MM.1S (cell line): ENCODE results near the gene RASSF7.

Source experiments
- EZH2phosphoT487 ChIP-seq: fragments of 300-600 bp; sonication (generic); IDR thresholded peaks from 2 replicates; pipeline ENCODE4 v1.6.1; 2018; ENCODE audit warnings: antibody characterized with exemption, low read length
- TF ChIP-seq, protein P1 (sequence below): fragments of 300-600 bp; sonication (generic); IDR thresholded peaks from 2 replicates; pipeline ENCODE4 v1.5.1; 2016; ENCODE audit warnings: antibody characterized with exemption, low read length, mixed read lengths

DNA sequence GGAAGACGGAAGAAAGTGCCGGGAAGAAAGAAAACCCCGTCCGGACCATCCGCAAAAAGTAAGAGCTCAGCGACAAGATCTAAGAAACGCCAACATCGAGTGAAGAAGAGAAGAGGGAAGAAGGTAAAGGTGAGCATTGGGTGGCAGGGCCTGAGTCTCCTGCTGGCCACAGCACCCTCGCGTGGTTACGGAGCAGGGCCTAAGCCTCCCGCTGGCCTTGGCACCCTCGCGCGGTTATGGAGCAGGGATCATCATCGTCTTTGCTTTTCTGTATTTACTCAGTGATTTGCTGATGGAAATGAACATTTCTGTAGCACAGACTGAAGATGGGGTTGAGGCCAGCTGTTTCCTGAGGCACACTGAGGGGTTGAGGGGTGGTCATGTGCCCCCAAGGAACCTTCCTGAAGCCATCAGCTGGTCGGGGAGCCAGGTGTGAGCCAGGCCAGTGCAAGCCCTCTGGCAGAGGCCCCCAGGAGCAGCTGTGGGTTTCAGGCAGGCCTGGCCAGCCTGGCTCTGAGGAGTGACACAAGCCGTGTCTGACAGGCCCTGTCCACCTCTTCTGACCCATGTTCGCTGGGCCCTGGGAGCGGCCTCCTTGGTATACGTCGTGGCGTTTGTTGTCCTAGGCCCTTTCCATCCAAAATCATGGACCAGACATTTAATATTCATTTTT lies 40.9 kb downstream of the RASSF7 start:
- TF ChIP-seq, protein P1, sequence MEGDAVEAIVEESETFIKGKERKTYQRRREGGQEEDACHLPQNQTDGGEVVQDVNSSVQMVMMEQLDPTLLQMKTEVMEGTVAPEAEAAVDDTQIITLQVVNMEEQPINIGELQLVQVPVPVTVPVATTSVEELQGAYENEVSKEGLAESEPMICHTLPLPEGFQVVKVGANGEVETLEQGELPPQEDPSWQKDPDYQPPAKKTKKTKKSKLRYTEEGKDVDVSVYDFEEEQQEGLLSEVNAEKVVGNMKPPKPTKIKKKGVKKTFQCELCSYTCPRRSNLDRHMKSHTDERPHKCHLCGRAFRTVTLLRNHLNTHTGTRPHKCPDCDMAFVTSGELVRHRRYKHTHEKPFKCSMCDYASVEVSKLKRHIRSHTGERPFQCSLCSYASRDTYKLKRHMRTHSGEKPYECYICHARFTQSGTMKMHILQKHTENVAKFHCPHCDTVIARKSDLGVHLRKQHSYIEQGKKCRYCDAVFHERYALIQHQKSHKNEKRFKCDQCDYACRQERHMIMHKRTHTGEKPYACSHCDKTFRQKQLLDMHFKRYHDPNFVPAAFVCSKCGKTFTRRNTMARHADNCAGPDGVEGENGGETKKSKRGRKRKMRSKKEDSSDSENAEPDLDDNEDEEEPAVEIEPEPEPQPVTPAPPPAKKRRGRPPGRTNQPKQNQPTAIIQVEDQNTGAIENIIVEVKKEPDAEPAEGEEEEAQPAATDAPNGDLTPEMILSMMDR, result no peak
- no peak for TF ChIP-seq EZH2phosphoT487
